Right lobe of liver (tissue), 4 donors: Measurements from ENCODE around the gene ENPP7.

Experiments used
- CTCF ChIP-seq, 4 donors: fragments of 200-600 bp in 3 of 4; fragments of 450-650 bp in 1 of 4; IDR thresholded peaks; one replicate each; pipeline versions ENCODE4 v1.5.1 to v1.8.0; 2016 to 2022; ENCODE audit warnings: antibody characterized with exemption in 4 of 4, mild to moderate bottlenecking in 2 of 4
- POLR2A ChIP-seq: fragments of 450-650 bp; IDR thresholded peaks from one replicate; pipeline ENCODE4 v1.6.1; 2017; ENCODE audit warnings: antibody characterized with exemption, mild to moderate bottlenecking
- donor health status: DM: no; HTN: no; CAD: no.
- donor health status: DM: no; HTN: no; CAD: no.
- donor health status: DM: no; HTN: yes; CAD: no.

GRCh38 chr17:79681101-79681621, 49.6 kb upstream of the ENPP7 start:
- no peak for TF ChIP-seq CTCF (IDR thresholded peaks at IDR 0.05)
- TF ChIP-seq POLR2A, result no peak
